RPMI8226 (cell line): Measurements from ENCODE around the gene ATRNL1.

Source experiments
- DNase-seq: peaks from one replicate; pipeline ENCODE4 v3.0.0-alpha.2; 2015

ATRNL1 gene

DNA sequence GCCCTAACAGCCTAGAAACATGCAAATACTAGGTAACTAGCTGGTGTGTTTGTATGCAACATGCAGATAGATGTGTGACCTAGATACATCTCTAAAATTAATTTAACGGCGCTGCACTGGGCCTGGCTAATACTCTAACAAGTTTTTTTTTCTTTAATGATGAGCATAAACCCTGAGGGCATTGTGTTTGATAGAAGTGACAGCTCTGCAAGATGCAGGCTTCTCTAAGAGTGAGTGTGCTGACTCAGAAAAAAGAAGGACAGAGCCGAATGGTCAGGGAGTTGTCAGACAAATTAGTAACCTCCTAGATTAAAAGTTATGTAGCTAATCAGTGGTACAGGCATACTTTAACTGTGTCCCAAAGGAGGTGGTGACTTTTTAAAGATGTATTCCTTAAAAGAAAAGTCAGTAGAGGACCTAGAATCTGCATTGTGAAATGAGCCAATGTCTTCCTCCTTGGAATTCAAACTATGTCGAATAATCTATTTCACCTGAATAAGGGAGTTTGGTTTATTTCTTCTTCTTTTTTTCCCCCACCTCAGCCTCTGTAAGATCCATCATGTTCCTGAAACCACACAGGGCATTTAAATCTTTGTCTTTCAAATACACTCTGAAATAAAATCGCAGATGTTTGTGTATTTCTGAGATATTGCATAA, 864.7 kb downstream of the ATRNL1 start:
- DNase-seq = no peak

DNA sequence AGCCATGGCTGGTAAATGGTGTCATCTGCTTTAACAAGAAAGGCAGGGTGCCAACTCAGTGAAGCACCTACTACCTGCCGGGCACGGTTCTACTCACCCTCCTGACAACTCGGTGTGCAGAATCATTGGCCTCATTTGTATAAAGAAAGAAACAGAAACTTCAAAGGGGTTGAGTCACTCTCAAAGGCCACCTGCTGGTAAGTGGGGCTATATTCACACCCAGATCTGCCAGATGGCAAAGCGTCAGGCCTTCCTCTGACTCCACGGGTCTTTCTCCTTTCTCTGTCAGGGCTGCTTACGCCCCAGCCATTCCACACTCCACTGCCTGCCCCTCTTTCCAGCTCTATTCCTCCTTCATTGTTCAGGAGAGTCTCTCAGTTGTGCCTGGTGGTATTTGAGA, 870.7 kb downstream of the ATRNL1 start:
- peak; percentile 7 for DNase-seq

DNA sequence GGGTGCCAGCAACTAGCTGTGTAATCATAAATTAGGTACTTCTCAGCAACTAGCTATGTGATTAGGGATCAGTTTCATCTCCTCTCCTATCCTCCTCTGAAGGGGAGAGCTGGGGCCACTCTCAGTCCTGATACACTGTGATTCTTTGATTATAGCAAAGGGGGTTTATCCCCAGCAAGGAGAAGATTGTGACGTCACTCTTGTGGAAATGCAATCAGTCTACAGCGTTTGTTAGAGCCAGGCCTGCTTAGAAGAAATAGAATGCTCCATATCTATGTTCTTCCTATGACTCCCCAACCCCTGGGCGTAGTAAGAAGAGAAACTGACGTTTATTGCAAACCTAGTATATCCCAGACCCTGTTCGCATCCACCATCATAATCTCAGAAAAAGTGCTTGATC, 871.7 kb downstream of the ATRNL1 start:
- DNase-seq = no peak

DNA sequence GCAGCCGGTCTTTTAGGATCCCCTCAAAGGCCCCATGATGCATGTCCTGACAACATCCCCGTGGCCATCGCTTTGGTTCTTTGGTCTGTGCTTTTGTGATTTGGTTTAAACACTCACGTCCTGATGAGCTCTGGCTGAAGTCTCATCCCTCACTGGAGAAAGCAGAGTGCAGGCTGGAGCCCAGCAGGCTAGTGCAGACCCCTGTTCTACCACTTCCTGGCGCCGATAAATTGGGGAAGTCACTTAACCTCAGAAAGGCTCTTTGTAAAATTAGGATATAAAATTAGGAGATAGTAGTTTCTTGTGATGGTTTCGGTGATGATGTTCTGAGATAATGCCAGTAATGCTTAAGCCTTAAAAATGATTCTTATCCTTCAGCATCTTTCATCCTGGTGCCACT, 872.2 kb downstream of the ATRNL1 start:
- DNase-seq = no peak

- no peak for DNase-seq
Measured at GRCh38 chr10:115968236-115968635, 875.1 kb downstream of the ATRNL1 start.

DNA sequence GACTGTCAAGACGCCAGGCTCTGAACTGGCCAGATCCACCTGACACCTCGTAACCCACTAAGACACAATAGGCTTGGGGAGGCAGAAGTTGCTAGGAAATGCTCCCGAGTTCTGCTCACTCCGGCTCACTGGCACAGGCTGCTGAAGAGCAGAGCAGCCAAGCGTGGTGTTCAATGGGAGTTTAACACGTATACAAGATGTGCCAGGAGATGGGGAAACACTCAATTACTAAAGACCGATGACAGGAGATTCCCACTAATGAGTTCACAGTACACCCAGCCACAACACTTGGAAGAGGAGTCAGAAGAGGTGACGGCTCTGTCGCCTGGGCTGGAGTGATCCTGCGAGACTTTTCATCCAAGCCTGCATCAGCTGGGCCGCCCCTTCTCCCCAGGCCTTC, 876.4 kb downstream of the ATRNL1 start:
- DNase-seq = no peak

DNA sequence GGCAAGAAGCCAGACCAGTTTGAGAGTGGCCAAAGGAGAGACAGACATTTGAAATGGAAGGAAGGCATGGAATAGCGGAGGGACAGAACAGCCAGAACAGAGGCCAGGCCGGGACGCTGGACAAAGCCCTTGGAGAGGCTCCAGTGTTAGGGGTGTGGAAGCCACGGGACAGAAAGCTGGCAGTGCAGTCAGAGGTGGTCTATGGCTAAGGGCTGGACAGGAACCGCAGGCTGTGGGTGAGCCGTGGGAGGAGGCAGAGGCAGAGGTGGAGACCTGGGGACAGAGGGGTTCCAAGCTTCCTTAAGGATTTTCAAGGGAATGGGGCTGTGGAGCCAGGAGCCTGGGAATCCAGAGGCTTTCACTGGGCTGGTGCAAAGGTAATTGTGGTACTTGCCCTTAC, 878.8 kb downstream of the ATRNL1 start:
- no peak for DNase-seq

- no peak for DNase-seq
Measured at GRCh38 chr10:115972426-115972825, 879.3 kb downstream of the ATRNL1 start.

- no peak for DNase-seq
Measured at GRCh38 chr10:115974351-115974750, 881.2 kb downstream of the ATRNL1 start.

- DNase-seq = no peak
Measured at GRCh38 chr10:115974816-115975430, 881.8 kb downstream of the ATRNL1 start.

GRCh38 chr10:115975506-115975905, 882.3 kb downstream of the ATRNL1 start:
- no peak for DNase-seq

DNA sequence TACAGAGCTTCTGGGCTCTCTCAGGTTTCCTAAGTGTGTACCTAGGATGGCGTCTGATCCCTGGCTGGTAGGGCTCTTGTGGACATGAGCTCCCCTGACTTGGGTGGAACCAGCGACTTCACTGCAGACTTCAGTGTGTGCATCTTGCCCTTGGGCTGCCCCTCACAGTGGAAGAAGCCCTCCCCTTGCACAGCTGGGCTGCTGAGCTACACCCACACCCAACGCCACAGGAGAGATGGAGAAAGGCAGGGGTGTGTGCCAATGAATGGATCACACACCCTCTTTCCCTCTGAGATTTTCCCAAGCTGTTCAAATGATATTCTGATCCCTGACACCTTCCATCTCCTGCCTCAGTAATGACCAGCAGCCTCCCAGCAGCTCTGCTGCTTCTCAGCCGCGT, 883.2 kb downstream of the ATRNL1 start:
- DNase-seq = no peak

DNA sequence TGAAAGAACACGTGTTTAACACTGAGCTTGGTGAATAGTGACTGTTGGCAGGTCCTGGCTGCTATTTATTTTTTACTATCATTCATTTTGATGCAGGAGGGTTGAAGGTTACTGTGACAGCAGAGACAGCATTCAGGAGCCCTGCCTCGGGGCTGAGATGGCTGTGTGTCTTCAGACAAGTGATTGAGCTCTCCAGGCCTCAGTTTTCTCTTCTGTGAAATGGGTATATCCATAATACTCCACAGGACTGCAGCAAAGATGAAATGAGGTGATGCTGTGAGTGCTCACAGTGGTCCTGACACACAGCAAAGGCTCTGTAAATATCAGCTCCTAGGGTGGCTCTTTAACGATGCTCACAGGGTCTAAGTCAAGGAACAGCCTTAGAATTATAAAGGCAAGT, 884.7 kb downstream of the ATRNL1 start:
- DNase-seq = no peak

GRCh38 chr10:115979576-115979975, 886.4 kb downstream of the ATRNL1 start:
- DNase-seq = no peak

GRCh38 chr10:115980470-115980869, 887.3 kb downstream of the ATRNL1 start:
- DNase-seq = no peak

DNA sequence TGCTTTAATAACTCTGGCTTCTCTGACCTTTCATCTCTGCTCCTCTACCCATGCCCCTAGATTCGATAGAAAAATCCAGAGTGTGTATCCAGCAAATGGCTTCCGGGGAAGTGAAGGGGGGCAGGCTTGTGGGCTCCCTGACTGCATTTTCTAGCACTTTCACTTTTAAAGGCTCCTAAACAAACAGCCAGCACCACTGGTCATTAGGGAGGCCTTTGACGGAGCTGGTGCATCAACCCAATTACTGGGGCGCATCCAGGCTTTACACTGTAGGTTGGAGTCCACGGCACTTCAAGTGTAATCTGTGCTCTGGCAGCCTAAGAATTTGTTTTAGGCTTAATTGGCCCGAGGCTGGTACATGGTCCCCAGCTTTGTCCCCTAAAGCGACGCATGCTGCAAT, 887.9 kb downstream of the ATRNL1 start:
- no peak for DNase-seq

GRCh38 chr10:115982076-115982475, 888.9 kb downstream of the ATRNL1 start:
- no peak for DNase-seq

GRCh38 chr10:115982526-115982925, 889.4 kb downstream of the ATRNL1 start:
- DNase-seq = no peak

DNA sequence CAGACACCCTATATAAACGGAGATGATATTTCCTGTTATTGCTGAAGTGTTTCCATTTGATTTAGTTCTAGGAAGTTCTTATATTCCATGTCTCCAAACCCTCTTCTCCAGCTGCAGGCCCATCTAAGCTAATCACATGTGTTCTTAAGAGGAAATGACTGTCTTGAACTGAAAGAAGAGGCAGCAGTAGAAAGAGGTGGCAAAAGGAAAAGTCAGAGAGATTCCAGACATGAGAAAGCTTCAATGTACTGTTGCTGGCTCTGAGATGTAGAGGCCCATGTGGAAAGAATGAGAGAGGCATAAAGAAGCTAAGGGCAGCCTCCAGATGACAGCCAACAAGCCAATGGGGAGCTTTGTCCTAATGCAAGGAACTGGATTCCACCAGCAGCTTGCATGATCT, 892.6 kb downstream of the ATRNL1 start:
- DNase-seq = no peak

GRCh38 chr10:115988380-115988779, 895.2 kb downstream of the ATRNL1 start:
- no peak for DNase-seq

GRCh38 chr10:115989621-115990020, 896.5 kb downstream of the ATRNL1 start:
- no peak for DNase-seq

DNA sequence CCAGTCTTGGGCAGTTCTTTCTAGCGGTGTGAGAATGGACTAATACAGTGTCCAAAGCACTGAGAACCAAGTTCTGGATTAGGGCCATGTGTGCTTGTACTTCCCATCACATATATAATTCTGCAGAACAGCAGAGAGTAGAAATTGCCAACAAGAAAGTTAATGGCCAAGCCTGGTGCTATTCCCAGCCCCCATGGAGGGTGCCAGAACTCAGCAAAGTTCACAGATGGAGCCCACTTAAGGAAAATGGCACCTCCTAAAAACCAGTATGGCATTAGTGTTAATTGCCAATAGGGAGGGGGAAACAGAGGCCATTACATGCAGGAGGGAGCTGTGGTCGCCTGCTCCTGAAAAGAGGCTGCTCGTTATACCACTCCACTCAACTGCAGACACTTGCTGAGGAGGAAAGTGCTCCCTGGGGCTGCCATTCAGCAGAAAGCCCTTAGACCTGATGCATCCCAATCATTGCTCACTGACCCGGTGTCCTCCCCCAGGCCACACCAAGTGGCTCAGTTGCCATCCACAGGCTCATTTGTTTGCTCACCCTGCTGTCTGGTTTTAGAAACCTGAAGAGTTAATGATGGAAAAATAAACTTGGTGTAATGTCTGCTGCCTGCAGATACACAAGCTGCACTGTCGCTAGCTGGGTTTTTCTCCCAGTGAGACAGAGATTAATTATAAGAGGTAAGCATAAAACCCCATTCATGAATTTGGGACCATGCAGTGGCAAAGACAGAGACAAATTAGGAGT, 899.2 kb downstream of the ATRNL1 start:
- DNase-seq = no peak

GRCh38 chr10:115996031-115996430, 902.9 kb downstream of the ATRNL1 start:
- no peak for DNase-seq

DNA sequence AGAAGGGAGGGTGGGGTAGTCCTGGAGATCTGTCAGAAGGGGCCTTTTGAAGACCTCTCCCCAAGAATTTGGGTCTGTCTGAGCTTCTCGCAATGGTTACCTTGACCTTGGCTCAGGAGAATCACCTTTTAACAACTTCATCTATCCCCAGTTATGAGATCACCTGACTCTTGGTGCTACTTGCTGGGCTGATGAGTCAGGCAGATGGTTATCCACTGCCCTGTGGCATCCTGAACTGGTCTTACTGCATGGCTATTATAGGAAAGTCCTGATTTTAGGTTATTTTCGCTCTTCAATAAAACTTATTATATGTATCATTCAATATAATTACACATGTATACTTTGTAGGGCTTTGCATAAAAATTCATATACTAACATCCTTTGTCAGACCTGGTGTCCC, 905.1 kb downstream of the ATRNL1 start:
- no peak for DNase-seq
